ENCODE data around the gene CHRDL2. TPM values are rescaled to one million over a fixed set of nuclear protein-coding genes. Genes with fewer than 3 reads are reported as not detected.
"Not testable (repeated sequence)": the region's sequence is repeated elsewhere in the genome, so short reads cannot be mapped to it uniquely, and the experiment has no call there.

Gene CHRDL2
- polyA plus RNA-seq, 2 of the 4 experiments (the other 2 are of a cell fraction) = 2.3 to 5.8 TPM

- H3K27ac ChIP-seq = no peak overlapping the region
- DNase-seq (ENCODE audit: low read depth in 1 of 2, low spot score in 1 of 2) (no peak), FAIRE-seq (no peak), ATAC-seq (no peak)
- H3K4me3 ChIP-seq = no peak overlapping the region
- H3K9me3 ChIP-seq = no peaks in the 10 kb centered on the region
- ChIA-PET POLR2A (no interaction called here), CTCF (interaction anchor here (1.1 to 1.9 kb wide), 2 partner anchors 20 to 23 kb away, joined by 3 to 5 read pairs; no protein-coding TSS in a partner anchor)
- no peak for TF ChIP-seq NPAS2 (CRISPR knock-in tag; IDR thresholded peaks at IDR 0.05; ENCODE audit: borderline replicate concordance)
- no peak for TF ChIP-seq KDM1A (IDR thresholded peaks at IDR 0.05; ENCODE audit: low read depth)
- TF ChIP-seq RFX5 (IDR thresholded peaks at IDR 0.05) = no peak
- TF ChIP-seq USF2 (IDR thresholded peaks at IDR 0.05) = no peak
- TF ChIP-seq GATA3 (IDR thresholded peaks at IDR 0.05; ENCODE audit: borderline replicate concordance) = no peak
- TF ChIP-seq CHD2 (IDR thresholded peaks at IDR 0.05; ENCODE audit: low read length, partially characterized antibody) = no peak
- TF ChIP-seq PHF8 (IDR thresholded peaks at IDR 0.05; ENCODE audit: borderline replicate concordance, low read depth) = no peak
- TF ChIP-seq CBX8 (IDR thresholded peaks at IDR 0.05) = no peak
- TF ChIP-seq JUNB (IDR thresholded peaks at IDR 0.05) = no peak
- TF ChIP-seq HOXA7 (CRISPR knock-in tag; IDR thresholded peaks at IDR 0.05) = no peak
- TF ChIP-seq MYC (IDR thresholded peaks at IDR 0.05; ENCODE audit: borderline replicate concordance, low read length) = no peak
- no peak overlapping the region; the same call in 2 of the 3 replicates for H3K4me2 ChIP-seq
- H3K4me1 ChIP-seq = peaks cover 14% of the 10 kb centered on the region
These were observed 42.2 kb upstream of the CHRDL2 start for GRCh38 chr11:74773476-74773875.

GRCh38 chr11:74771139-74771538, 39.9 kb upstream of the CHRDL2 start:
- ChIA-PET POLR2A (no interaction called here), CTCF (no interaction called here)
- no peak for ATAC-seq
- no peak overlapping the region for H3K4me2 ChIP-seq
- H3K4me1 ChIP-seq = peaks cover 14% of the 10 kb centered on the region
- no peak for FAIRE-seq
- no peak overlapping the region for H3K27ac ChIP-seq
- WGBS (ENCODE audit: missing lambda C conversion rate) = 93% methylated on average over 3 of the region's 3 CpGs
- H3K4me3 ChIP-seq = no peak overlapping the region
- TF ChIP-seq NPAS2 (CRISPR knock-in tag; IDR thresholded peaks at IDR 0.05; ENCODE audit: borderline replicate concordance) (no peak), KDM1A (IDR thresholded peaks at IDR 0.05; ENCODE audit: low read depth) (no peak), MAFK (IDR thresholded peaks at IDR 0.05; ENCODE audit: partially characterized antibody) (peak; percentile 47), TFCP2L1 (CRISPR knock-in tag; IDR thresholded peaks at IDR 0.05) (no peak)
- no peaks in the 10 kb centered on the region for H3K9me3 ChIP-seq
- no peak for DNase-seq (ENCODE audit: low read depth in 1 of 2, low spot score in 1 of 2)

GRCh38 chr11:74770456-74770855, 39.2 kb upstream of the CHRDL2 start:
- DNase-seq (ENCODE audit: low read depth in 1 of 2, low spot score in 1 of 2) (no peak), FAIRE-seq (no peak), ATAC-seq (no peak)
- Histone ChIP-seq H3K4me1 (peaks cover 14% of the 10 kb centered on the region), H3K9me3 (no peaks in the 10 kb centered on the region), H3K4me3 (no peak overlapping the region), H3K4me2 (no peak overlapping the region), H3K27ac (no peak overlapping the region)
- no peak for TF ChIP-seq RFX5 (IDR thresholded peaks at IDR 0.05)
- no peak for TF ChIP-seq JUN (IDR thresholded peaks at IDR 0.05)
- no peak for TF ChIP-seq FOSB (CRISPR knock-in tag; IDR thresholded peaks at IDR 0.05)
- TF ChIP-seq HOXB5 (CRISPR knock-in tag; IDR thresholded peaks at IDR 0.05) = no peak
- no peak for TF ChIP-seq MAZ (IDR thresholded peaks at IDR 0.05; ENCODE audit: borderline replicate concordance, low read depth, low read length)
- no peak for TF ChIP-seq JUNB (IDR thresholded peaks at IDR 0.05)
- TF ChIP-seq NR3C1 (IDR thresholded peaks at IDR 0.05) = no peak
- TF ChIP-seq PHF8 (IDR thresholded peaks at IDR 0.05; ENCODE audit: borderline replicate concordance, low read depth) = no peak
- no peak for TF ChIP-seq FOXS1 (CRISPR knock-in tag; IDR thresholded peaks at IDR 0.05)
- TF ChIP-seq FOSL2 (IDR thresholded peaks at IDR 0.05) = no peak
- TF ChIP-seq FOSL2 (CRISPR knock-in tag; IDR thresholded peaks at IDR 0.05) = no peak
- POLR2A ChIA-PET = no interaction called here
- CTCF ChIA-PET = interaction anchor here (0.6 to 1.5 kb wide), 2 partner anchors 11 to 247 kb away, joined by 4 read pairs; no protein-coding TSS in a partner anchor
- WGBS (ENCODE audit: missing lambda C conversion rate) = 83% methylated on average over 5 of the region's 5 CpGs

- POLR2A ChIA-PET = no interaction called here
These were observed 38.0 kb upstream of the CHRDL2 start for GRCh38 chr11:74769055-74769707.

GRCh38 chr11:74768172-74768651, 37.0 kb upstream of the CHRDL2 start:
- DNase-seq (ENCODE audit: low read depth in 1 of 2, low spot score in 1 of 2); POLR2A ChIA-PET; H3K4me2 ChIP-seq; H3K27ac ChIP-seq; H3K4me3 ChIP-seq; CTCF ChIA-PET; H3K9me3 ChIP-seq; FAIRE-seq; ATAC-seq; H3K4me1 ChIP-seq: not testable (repeated sequence)
- WGBS (ENCODE audit: missing lambda C conversion rate) = 95% methylated on average over 9 of the region's 9 CpGs

More at GRCh38 chr11:74769055-74769707, 38.0 kb upstream of the CHRDL2 start:
- Histone ChIP-seq H3K27ac (no peak overlapping the region), H3K4me2 (no peak overlapping the region), H3K4me3 (no peak overlapping the region), H3K4me1 (peaks cover 14% of the 10 kb centered on the region), H3K9me3 (no peaks in the 10 kb centered on the region)
- FAIRE-seq (no peak), DNase-seq (ENCODE audit: low read depth in 1 of 2, low spot score in 1 of 2) (no peak), ATAC-seq (no peak)
- CTCF ChIA-PET = interaction anchor here (0.6 to 1.5 kb wide), 2 partner anchors 12 to 63 kb away, joined by 3 to 4 read pairs; no protein-coding TSS in a partner anchor
- WGBS (ENCODE audit: missing lambda C conversion rate) = 63% methylated on average over 2 of the region's 2 CpGs
- TF ChIP-seq PBX3 (IDR thresholded peaks at IDR 0.05) (no peak), HDAC2 (IDR thresholded peaks at IDR 0.05) (no peak), MYC (IDR thresholded peaks at IDR 0.05; ENCODE audit: borderline replicate concordance, low read length) (no peak), FOSB (CRISPR knock-in tag; IDR thresholded peaks at IDR 0.05) (no peak), ZSCAN20 (CRISPR knock-in tag; IDR thresholded peaks at IDR 0.05) (no peak), TP53 (CRISPR knock-in tag; IDR thresholded peaks at IDR 0.05) (no peak), CHD2 (IDR thresholded peaks at IDR 0.05; ENCODE audit: low read length, partially characterized antibody) (no peak), HOXB5 (CRISPR knock-in tag; IDR thresholded peaks at IDR 0.05) (no peak)

Measured in A549 (cell line).